DMS 273 (cell line): ENCODE results near the gene MGLL.
"Not testable (repeated sequence)": the region's sequence is repeated elsewhere in the genome, so short reads cannot be mapped to it uniquely, and the experiment has no call there.

Source experiments
- DNase-seq: peaks from one replicate; lab custom pipeline; 2025; ENCODE audit not compliant: unreplicated experiment; lab: John Stamatoyannopoulos, UW

Gene MGLL

DNA sequence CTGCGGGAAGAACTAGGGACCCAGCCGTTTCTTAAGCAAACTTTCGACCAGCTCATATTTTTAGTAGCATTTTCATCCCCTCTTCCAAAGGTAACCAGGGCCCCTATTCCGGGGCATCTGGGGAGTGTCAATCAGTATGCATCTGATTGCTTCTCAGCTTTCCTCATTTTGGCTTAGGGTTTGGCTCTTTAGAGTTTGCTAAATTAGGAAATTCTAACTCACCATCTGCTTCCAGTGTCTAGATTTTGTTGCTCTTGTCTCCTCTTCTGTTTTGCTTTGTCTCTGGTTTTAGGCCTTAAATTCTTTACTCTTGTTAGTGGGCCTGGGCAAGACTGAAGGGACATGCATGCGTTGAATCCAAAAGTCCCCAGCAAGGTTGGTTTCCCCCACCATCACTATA is 159.2 kb downstream of the MGLL start:
- no peak for DNase-seq

DNA sequence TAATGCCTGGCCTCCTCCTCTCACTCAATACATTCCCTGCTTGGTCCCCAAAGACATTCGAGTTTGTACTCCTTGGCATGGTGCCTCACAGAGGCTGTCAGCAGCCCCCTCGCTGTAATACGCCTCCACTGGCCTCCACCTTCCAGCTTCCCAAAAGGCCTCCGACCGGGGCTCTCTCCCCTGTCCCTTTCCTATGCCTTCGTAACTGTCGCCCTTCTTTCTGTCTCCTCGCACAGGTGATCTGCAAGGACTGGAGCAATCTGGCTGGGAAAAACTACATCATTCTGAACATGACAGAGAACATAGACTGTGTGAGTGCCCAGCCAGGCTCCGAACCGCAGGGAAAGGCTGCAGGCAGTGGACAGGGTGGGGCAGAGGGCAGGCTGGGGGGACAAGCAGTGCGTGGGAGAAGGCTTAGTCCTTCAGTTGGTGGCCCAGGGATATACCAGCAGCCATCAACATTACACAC is 160.3 kb downstream of the MGLL start:
- DNase-seq, result no peak

DNA sequence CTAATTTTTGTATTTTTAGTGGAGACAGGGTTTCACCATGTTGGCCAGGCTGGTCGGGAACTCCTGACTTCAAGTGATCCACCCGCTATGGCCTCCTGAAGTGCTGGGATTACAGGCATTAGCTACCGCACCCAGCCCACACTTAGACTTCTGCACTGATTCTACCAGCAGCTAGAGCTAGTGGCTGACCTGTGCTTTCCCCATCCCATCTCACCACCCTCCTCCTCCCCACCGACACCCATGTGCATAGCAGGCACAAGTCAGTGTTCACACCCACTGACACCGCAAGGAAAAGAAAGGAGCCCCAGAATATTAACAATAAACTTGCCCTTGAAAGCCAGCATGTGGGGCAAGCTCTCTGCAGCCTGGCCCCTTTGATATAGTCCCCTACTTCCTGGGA is 160.7 kb downstream of the MGLL start:
- no peak for DNase-seq

DNA sequence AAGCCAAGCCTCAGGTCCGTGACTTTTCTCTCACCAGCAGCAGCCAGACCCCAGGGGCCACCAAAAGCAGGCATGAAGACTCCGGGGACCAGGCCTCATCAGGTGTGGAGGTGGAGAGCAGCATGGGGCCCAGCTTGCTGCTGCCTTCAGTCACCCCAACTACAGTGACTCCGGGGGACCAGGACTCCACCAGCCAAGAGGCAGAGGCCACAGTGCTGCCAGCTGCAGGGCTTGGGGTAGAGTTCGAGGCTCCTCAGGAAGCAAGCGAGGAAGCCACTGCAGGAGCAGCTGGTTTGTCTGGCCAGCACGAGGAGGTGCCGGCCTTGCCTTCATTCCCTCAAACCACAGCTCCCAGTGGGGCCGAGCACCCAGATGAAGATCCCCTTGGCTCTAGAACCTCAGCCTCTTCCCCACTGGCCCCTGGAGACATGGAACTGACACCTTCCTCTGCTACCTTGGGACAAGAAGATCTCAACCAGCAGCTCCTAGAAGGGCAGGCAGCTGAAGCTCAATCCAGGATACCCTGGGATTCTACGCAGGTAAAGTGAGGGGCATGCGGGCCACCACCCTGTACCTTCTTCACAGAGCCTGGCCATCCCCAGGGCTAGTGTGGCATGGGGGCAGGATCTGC is 161.6 kb downstream of the MGLL start:
- DNase-seq, result no peak

DNA sequence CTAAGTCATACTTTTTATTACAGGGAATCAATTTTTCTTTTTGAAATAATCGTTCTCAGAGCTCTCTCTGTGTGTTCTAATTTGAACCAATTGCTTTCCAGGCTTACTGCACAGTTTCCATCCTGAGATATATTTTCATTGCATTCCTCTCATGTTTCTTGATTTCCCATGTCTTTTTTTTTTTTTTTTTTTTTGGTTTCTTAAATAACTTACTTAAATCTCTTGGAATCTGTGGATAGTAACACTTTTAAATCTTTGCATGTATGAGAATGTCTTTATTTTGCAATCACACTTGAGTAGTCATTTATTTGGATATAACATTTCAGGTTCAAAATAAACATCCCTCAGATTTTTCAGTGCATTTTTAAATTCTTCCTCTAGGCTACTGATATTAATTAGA is 164.1 kb downstream of the MGLL start:
- no peak for DNase-seq

DNA sequence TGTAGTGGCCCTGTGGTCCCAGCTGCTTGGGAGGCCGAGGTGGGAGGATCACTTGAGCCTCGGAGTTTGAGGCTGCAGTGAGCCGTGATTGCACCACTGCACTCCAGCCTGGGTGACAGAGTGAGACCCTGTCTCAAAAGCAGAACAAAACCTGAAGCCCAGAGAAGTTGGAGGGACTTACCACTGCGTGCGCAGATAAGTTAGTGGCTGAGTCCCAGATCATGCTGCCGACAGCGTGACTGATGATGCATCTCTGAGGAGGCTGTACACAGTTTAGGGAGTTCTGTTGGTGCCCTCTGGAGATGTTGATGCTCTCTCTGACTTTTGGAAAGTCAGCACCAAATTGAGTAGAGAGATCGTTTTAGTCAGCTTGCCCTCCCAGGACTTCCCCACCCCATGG is 165.4 kb downstream of the MGLL start:
- no peak for DNase-seq

DNA sequence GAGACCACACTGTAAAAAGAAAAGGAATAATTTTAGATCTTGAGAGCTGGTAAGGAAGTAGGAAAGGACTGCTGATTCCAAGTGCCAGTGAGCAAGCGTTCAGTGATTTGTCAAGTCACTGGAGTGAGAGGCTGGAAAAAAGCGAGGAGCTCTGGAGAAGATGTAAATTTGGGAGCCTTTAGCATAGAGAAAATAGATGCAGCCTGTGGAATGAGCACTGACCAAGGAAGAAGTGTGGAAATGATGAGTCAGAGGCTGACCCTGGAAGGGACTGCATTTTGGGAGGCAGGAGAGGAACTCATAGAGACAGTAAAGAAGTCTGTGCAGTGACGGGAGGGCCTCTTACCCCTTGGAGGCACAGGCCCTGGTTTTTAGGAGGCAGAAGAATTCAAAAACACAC is 166.7 kb downstream of the MGLL start:
- DNase-seq, result no peak

DNA sequence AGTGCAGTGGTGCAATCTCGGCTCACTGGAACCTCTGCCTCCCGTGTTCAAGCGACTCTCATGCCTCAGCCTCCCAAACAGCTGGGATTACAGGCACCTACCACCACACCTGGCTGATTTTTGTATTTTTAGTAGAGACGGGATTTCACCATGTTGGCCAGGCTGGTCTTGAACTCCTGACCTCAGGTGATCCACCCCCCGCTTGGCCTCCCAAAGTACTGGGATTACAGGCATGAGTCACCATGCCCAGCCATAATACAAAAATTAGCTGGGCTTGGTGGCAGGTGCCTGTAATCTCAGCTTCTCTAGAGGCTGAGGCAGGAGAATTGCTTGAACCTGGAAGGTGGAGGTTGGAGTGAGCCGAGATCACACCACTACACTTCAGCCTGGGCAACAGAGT is 167.3 kb downstream of the MGLL start:
- DNase-seq, result not testable (repeated sequence)

DNA sequence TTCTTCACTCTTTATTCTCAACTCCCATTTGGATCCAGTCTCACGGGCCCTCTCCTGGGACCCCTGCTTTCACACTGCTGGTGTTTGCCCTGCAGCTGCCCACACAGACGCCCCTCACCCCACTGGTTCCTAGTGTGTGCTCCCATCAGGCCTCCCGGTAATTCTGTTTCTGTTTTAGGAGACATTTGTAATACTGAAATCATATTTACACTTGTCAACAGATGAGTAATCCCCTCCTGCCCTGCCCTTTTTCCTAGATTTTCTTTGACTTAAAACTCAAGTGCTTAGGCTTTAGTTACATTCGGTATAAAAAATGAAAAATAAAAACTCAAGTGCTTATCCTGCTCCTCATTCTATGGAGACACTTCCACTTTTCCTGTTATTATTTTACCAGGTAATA is 167.9 kb downstream of the MGLL start:
- no peak for DNase-seq

DNA sequence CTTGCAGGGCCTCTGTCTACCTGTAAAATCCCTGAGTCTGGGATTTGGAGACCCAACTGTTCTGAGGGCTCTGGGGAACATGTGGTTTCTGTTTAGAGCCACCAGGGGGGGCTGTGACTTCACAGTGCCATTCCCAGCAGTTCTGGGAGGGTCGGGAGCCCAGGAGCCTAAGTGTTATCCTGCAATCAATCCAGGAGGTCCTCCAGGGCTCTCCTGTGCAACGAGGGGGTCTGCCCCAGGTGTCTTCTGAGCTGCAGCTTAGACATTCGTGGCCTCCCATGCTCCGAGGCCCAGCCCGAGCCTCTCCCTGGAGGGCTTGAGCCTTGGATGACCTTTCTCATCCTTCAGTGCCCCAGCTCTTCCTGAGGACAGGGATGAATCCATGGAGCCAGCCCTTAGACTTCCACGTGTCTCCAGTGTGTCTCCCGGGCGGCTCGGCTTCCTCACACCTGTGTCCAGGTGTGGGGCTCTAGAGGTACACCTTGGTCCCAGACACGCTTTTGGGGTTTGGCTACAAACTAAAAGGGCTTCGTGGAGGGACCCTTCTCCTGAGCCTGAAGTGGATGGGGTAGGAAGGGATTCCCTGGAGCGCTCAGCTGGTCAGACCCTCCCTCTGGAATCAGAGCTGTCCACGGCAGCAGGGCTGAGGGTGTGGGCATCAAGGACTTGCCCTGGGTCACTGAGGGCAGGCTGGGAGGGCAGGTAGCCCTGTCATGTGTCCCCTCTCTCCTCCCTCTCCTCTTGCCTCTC is 169.9 kb downstream of the MGLL start:
- peak; percentile 86 for DNase-seq

DNA sequence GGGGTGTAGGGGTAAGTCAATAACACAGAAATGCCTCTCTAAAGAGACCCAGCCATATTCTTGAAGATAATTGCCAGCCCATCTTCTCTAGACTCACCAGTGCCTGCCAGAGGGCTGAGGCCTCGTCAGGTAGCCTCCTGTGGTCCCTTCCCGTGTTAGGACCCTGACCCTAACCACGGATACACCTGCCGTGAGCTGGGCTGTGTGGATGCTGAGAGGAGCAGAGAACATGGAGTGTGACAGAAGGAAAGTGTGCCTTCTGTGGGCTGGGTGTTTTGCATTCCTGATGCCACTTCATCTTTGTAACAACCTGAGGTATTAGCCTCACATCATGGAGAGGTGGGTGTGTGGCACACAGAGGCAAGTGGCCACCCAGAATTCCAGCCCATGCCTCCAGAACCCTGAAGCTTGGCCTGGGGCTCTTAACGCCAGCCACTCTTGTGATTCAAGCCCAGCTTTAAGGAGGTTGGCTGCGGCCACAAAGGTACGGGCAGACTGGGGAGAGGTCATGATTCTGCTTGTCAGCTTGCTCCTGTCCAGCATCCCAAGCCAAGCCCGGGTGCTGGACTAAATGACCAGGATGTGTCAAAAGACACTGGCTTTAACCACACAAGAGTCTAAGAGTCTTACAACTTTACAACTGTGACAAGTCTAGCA is 170.7 kb downstream of the MGLL start:
- no peak for DNase-seq

DNA sequence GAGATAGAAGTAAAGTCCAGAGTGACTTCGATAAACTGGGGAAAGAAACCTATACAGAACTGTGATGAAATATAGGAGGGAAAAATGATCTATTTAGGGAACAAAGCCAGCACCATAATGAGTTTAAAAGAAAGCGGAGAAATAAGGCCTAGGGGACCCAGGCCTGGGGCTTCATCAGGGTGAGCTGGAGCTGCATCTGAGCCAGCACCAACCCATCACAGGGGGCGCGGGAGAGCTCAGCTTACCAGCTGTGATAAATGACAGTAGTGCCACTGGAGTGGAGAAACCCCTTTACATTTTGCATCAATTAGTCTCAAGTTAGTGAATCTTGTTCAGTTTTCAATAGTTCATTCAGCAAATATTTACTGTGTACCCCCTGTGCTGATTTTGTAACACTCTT is 172.1 kb downstream of the MGLL start:
- no peak for DNase-seq

DNA sequence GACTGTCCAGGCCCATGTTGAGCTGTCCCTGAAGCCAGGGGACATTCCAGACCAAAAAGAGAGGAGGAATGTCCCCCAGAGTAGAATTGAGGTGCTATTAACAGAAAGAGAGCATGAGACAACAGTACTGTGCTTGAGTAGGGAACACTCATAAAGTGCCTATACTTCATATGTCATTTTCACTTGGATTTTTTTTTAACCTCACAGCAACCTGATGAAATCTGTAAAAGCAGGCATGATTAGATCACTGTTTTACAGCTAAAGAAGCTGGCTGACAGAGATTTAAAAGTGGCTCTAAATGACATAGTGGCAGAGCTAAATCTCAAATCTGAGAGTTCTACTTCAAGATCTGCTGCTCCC is 174.5 kb downstream of the MGLL start:
- no peak for DNase-seq

DNA sequence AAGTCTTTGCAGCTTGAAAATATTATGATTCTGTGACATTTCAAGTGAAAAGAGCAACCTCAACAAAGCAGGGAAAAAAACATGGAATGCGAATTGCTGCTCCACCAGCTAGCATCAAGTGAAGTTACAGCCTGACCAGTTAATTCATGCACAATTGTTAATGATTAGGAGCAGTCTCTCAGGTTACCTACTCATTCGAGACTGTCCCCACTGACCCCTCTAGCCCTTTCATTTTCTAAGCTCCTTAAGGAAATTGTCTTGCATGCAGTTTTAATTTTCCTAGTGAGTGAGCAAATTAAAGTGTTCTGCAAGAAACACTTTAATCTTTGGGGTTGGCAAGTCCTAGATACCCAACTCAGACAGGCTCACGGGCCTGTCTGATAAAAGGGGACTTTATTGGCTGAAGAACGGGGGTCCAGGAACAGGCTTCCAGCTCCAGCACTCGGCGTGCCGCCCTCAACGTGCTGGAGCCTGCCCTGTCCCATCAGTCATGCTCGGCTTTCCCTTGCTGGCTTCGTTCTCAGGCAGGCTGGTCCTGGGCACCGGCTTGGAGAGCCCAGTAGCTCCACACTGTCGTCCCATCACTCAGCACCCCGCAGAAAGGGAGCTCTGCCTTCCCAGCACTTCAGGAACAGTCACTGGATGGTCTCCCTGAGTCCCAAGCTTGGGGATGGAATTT is 175.0 kb downstream of the MGLL start:
- no peak for DNase-seq

DNA sequence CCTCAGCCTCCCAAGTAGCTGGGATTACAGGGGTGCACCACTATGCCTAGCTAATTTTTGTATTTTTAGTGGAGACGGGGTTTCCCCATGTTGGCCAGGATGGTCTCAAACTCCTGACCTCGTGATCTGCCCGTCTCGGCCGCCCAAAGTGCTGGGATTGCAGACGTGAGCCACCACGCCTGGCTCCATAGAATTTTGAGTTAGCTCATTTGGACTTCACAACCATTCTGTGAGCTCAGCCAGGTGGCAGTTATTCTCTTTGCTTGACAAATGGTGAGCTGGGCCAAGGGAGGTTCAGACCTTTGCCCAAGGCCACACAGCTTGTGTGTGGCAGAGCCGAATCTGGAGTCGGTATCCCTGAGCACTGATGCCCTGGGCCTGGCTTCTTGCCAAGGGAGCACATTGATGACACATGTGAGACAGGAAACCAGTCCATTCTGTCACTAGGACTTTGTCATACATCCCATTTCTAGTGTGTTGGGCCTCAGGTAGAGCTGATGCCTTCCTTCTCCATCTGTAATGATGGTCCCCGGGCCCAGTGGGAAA is 175.7 kb downstream of the MGLL start:
- peak; percentile 27 for DNase-seq

DNA sequence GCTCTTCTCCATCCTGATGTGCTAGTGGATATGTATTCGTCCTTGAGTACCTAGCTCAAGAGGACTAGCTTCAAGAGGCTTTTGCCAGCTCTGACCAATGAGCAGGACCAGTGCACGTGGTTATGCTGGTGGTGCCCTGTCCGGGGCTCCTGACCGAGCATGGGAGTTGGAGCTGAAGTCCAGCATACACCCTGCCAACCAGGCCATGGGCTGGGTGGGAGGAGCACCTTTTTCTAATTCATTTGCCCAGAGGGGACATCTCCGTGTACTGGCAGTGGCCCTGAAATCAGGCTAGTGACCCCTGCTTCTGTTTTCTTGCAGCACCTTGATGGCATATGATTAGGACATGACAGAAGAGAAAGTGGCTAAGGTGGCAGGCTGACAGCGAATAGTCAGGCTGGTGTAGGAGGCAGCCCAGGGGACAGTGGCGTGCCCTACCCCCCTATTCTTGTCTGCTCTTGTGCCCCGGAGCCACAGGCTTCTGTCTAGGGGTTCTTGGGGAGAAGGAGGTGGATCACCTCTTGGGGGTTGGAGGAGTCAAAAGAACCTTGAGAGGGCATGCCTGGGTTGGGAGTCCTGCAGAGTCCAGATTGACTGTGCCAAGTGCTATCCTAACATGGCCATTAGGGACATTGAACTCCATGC is 176.8 kb downstream of the MGLL start:
- DNase-seq, result no peak

DNA sequence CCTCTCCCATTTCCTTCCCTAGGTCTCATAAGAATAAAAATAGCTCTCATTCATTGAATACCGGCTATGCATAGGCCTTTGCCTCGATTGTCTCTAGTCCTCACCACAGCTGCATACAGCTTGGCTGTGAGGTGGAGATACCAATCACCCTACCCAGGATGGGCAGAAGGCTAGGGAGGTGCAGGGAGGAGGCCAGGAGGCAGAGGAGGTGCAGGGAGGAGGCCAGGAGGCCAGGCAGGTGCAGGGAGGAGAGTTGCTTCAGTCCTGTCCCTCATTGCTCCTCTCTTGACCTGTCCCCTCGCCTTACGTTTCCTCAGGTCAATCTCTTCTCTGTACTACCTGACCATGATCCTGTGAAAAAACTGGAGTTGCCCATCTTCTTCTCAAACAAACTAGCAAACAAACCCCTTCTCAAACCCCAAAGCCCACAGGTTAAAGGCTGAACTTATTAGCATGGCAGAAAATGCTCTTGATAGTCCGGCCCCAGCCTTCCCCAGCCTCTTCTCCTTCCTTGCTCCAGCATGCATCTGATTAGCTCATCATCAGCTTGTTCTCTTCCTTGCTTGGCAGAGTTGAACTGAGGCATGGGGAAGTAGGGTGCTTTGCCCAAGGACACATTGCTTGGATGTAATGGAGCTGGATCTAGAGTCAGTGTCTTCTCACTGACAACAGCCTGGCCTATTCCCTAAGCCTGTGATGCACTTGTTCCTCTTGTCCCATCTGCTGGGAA is 177.5 kb downstream of the MGLL start:
- DNase-seq, result no peak

DNA sequence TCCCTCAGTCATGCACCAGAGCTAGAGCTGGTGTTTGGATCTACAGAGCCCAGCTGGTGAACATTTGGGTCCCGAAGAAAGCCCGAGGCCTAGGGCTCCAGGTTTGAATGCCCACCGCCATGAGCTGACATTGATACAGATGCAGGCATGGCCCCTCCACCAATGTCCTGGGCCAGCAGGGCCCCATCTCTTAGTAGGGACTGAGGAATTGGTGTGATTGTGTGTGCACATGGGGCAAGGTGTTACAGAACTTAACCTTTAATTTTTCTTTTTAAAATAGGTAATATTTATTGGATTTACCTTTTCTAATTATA is 182.3 kb downstream of the MGLL start:
- DNase-seq, result no peak

DNA sequence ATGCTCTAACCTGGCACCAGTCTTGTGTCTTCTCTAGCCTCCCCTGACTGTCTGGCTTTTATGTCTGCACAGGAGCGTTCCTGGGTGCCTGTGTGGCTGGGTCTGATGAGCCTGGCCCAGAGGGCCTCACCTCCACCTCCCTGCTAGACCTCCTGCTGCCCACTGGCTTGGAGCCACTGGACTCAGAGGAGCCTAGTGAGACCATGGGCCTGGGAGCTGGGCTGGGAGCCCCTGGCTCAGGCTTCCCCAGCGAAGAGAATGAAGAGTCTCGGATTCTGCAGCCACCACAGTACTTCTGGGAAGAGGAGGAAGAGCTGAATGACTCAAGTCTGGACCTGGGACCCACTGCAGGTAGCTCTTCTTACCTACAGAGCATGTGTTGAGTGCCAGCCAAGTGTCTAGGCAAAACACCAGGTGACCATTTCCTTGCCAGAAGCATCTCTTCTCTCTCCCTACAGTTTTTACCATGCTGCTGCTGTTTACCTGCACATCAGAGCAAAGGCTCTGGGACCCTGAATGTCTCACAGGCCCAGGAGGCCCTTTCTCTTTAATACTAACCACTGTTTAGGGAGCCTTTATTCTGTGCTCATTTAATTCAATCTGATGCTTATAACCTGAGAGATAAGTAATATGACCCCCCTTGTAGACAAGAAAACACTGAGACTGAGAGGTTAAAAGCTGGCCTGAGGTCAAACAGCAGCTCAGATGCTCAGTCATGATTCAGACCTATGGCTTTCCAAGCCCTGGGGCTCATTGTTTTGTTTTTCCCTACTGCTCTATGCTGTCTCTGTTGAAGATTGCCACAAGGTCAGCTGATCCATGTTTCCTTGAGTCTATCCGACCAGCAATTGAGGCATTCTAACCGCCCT is 182.9 kb downstream of the MGLL start:
- no peak for DNase-seq
